Gastroesophageal sphincter (tissue), 4 donors: ENCODE results near the gene FREM1. TPM values are rescaled to one million over a fixed set of nuclear protein-coding genes. Genes with fewer than 3 reads are reported as not detected.

Source experiments
- ATAC-seq: fragments of 150-250 bp; one replicate; pipeline ENCODE4 v1.9.1; 2016; ENCODE audit warnings: mild to moderate bottlenecking, moderate library complexity
- H3K27ac ChIP-seq, 4 donors: fragments of 200-600 bp; sonication (generic) in 3 of 4; 1 replicate in 3 of 4; 2 replicates in 1 of 4; pipeline ENCODE4 v1.5.1; 2016 to 2019
- H3K27me3 ChIP-seq: fragments of 200-600 bp; sonication (generic); one replicate; pipeline ENCODE4 v1.5.1; 2019
- H3K36me3 ChIP-seq, 2 donors: fragments of 200-600 bp; sonication (generic); one replicate each; pipeline ENCODE4 v1.5.1; 2019; ENCODE audit warnings: control low read depth in 1 of 2
- H3K4me1 ChIP-seq, 3 donors: fragments of 200-600 bp; sonication (generic); 1 replicate in 2 of 3; 2 replicates in 1 of 3; pipeline ENCODE4 v1.5.1; 2016 to 2019; ENCODE audit warnings: control low read depth in 2 of 3
- H3K4me3 ChIP-seq, 2 donors: fragments of 200-600 bp; sonication (generic); one replicate each; pipeline ENCODE4 v1.5.1; 2019; ENCODE audit warnings: mild to moderate bottlenecking in 1 of 2, moderate library complexity in 1 of 2
- H3K9me3 ChIP-seq, 3 donors: fragments of 200-600 bp; sonication (generic); one replicate each; pipeline ENCODE4 v1.5.1; 2017 to 2019; ENCODE audit warnings: control low read depth in 2 of 3
- CTCF ChIP-seq, 4 experiments: fragments of 200-600 bp in 2 of 4; fragments of 450-650 bp in 2 of 4; sonication (generic) in 1 of 4; IDR thresholded peaks; one replicate each; pipeline ENCODE4 v1.5.1; 2017 to 2019; ENCODE audit warnings: antibody characterized with exemption in 4 of 4, mild to moderate bottlenecking in 2 of 4, moderate library complexity in 2 of 4
- EP300 ChIP-seq: sonication (generic); formaldehyde crosslinking; IDR thresholded peaks from one replicate; pipeline ENCODE4 v1.6.1; 2017; ENCODE audit warnings: antibody characterized with exemption, mild to moderate bottlenecking
- POLR2A ChIP-seq, 2 donors: fragments of 450-650 bp; IDR thresholded peaks; one replicate each; pipeline ENCODE4 v1.6.1; 2017; ENCODE audit warnings: antibody characterized with exemption in 2 of 2, mild to moderate bottlenecking in 2 of 2, moderate library complexity in 1 of 2
- POLR2AphosphoS5 ChIP-seq: sonication (generic); formaldehyde crosslinking; IDR thresholded peaks from one replicate; pipeline ENCODE4 v1.6.1; 2017; ENCODE audit warnings: antibody characterized with exemption
- WGBS, 2 donors: methylation state at CpG; one replicate each; pipeline ENCODE4 v1.1.5; 2018; ENCODE audit warnings: low coverage in 1 of 2; 5-methylcytosine and 5-hydroxymethylcytosine counted together
- total RNA-seq, 4 donors: library from RNA; depleted of rRNA; stranded (reverse); fragments of >200 nt; gene quantifications; one replicate each; pipeline ENCODE4 v1.1.0, GENCODE V29; 2016

Gene FREM1
- total RNA-seq, 4 donors from 2014 or later, result 0.59 to 4.8 (median 2.7) TPM

DNA sequence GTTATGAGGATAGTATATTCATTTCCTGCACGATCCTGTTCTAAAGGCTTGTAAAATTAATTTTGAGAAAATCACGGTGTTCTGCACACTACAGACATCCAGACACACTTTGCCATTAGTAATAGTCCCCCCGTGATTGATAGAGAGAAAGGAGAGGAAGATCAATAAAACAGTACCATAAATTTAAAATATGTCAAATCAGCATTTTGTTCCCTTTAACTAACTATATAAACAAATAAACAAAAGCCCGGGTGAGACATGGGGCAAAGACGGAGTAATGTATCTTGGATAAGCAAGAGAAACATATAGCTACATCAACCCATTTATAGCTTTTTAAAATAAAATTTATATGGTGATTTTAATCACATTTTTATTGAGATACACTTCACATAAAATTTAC is 177.1 kb downstream of the FREM1 start:
- no peak overlapping the region for H3K4me3 ChIP-seq
- no peaks in the 10 kb centered on the region for H3K4me1 ChIP-seq
- H3K27me3 ChIP-seq, result no peaks in the 10 kb centered on the region
- peaks cover 0 to 6% of the 10 kb centered on the region in 2 donors for H3K36me3 ChIP-seq
- no peaks in the 10 kb centered on the region for H3K9me3 ChIP-seq
- TF ChIP-seq CTCF (IDR thresholded peaks at IDR 0.05), result no peak
- TF ChIP-seq POLR2A (IDR thresholded peaks at IDR 0.05), result no peak
- TF ChIP-seq POLR2AphosphoS5, result no peak
- TF ChIP-seq EP300, result no peak
- no peak overlapping the region for H3K27ac ChIP-seq
- no peak for ATAC-seq
- WGBS, 2 donors, result 55 to 82% methylated on average over 5 of the region's 5 CpGs

DNA sequence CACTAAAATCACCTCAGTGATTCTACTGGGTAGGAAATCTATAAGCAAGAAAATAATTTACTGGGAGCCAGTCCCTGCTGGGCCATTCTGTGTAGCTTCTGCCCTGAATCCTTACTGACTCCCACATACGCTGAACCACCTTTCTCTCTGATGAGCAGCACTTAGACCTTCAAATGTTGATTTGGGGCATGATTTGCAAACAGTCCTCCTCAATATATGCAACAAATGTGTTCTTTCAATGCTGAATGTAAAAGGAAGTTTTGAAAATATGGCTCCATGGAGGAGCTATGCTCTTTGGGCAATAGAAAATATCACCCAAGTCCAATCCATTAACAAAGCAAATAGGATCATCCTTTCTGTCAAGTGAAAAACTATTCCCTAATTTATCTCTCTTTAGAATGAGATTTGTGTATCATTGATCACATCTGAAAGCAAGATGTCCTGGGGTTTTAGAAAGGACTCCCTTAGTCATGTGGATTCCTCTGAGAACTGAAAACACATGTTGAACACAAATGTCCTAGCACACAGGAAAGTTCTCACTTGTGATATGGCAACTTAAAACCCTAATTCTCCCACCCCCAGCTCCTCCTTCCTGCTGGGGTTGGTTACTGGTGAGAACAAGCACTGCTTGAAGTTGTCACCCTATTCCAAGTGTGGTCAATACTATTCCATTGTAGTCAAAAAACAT is 178.8 kb downstream of the FREM1 start:
- 83 to 100% methylated on average over 1 of the region's 1 CpG for WGBS, 2 donors
- Histone ChIP-seq H3K4me1 (no peaks in the 10 kb centered on the region), H3K4me3 (no peak overlapping the region), H3K27ac (no peak overlapping the region), H3K27me3 (no peaks in the 10 kb centered on the region), H3K36me3 (no peaks in the 10 kb centered on the region), H3K9me3 (no peaks in the 10 kb centered on the region)
- no peak for ATAC-seq
- no peak for TF ChIP-seq EP300
- TF ChIP-seq POLR2A (IDR thresholded peaks at IDR 0.05), result no peak
- no peak for TF ChIP-seq POLR2AphosphoS5
- TF ChIP-seq CTCF (IDR thresholded peaks at IDR 0.05), result no peak

GRCh38 chr9:14730461-14730898 is 179.7 kb downstream of the FREM1 start:
- Histone ChIP-seq H3K4me3 (no peak overlapping the region), H3K27ac (no peak overlapping the region), H3K4me1 (no peaks in the 10 kb centered on the region), H3K36me3 (no peaks in the 10 kb centered on the region), H3K27me3 (no peaks in the 10 kb centered on the region), H3K9me3 (no peaks in the 10 kb centered on the region)
- 41 to 67% methylated on average over 2 of the region's 2 CpGs for WGBS, 2 donors
- TF ChIP-seq CTCF (IDR thresholded peaks at IDR 0.05), result no peak
- TF ChIP-seq EP300, result no peak
- no peak for TF ChIP-seq POLR2A (IDR thresholded peaks at IDR 0.05)
- no peak for TF ChIP-seq POLR2AphosphoS5
- ATAC-seq, result no peak

DNA sequence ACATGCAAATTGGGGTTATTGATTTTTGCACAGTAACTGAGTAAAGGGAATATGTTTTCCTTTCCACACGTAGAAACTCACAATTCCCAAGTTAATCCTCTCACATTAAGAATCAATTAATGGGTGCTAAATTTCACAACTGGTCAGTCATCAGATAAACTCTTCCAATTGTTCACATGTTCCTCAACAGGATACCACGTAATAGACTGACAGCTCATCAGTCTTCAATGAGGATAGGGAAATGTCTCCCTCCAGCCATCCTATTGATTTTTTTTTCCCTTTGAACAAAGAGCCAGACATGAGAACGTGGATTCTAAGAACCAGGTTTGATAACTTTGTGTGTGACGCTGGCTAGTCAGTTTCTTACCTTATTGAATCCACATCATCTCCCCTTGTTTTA is 186.9 kb downstream of the FREM1 start:
- Histone ChIP-seq H3K36me3 (no peaks in the 10 kb centered on the region), H3K4me1 (no peaks in the 10 kb centered on the region), H3K27ac (no peak overlapping the region), H3K9me3 (no peaks in the 10 kb centered on the region), H3K27me3 (peaks cover 20% of the 10 kb centered on the region), H3K4me3 (no peak overlapping the region)
- no peak for TF ChIP-seq EP300
- 48 to 56% methylated on average over 4 of the region's 4 CpGs for WGBS, 2 donors
- no peak for ATAC-seq

- H3K4me1 ChIP-seq, result no peaks in the 10 kb centered on the region
- no peaks in the 10 kb centered on the region for H3K9me3 ChIP-seq
- no peak within 1 kb of the TSS for H3K27ac ChIP-seq
- H3K36me3 ChIP-seq, result no peaks in the 10 kb centered on the region
- 27 to 57% methylated on average over 2 to 3 of the region's 7 CpGs for WGBS, 2 donors
- ATAC-seq, result no peak
- no peak for TF ChIP-seq CTCF (IDR thresholded peaks at IDR 0.05)
- TF ChIP-seq POLR2AphosphoS5, result no peak
- no peak for TF ChIP-seq EP300
- no peak for TF ChIP-seq POLR2A (IDR thresholded peaks at IDR 0.05)
- H3K4me3 ChIP-seq, result no peak within 1 kb of the TSS
- H3K27me3 ChIP-seq, result peaks cover 20% of the 10 kb centered on the region
These were observed 187.7 kb downstream of the FREM1 start, which contains the start of gene CER1 for GRCh38 chr9:14722391-14723035. CER1 (minus strand) TSS chr9:14722733; CDS start chr9:14722672, 61 bp downstream.
